Left kidney (tissue), 1 donor: Measurements from ENCODE around the gene DENND6B. TPM values are rescaled to one million over a fixed set of nuclear protein-coding genes. Genes with fewer than 3 reads are reported as not detected.

ENCODE experiments used
- polyA plus RNA-seq: library from polyadenylated mRNA; unstranded; fragments of 120-200 nt; gene quantifications from one replicate; pipeline ENCODE4 v1.2.1, GENCODE V29; 2013; ENCODE audit not compliant: insufficient read length

Gene DENND6B
- polyA plus RNA-seq, 1 donor: 13.9 TPM

Other genes starting within 250 kb of the DENND6B start
- 0.88 TPM for gene MLC1, start 241.6 kb downstream of the DENND6B start, polyA plus RNA-seq
- 1.2 TPM for gene MOV10L1, start 237.0 kb downstream of the DENND6B start, polyA plus RNA-seq
- gene PANX2, start 156.3 kb downstream of the DENND6B start, polyA plus RNA-seq: 1.3 TPM
- gene TRABD, start 141.1 kb downstream of the DENND6B start, polyA plus RNA-seq: 20.7 TPM
- 20.6 TPM for gene SELENOO, start 126.0 kb downstream of the DENND6B start, polyA plus RNA-seq
- 39.5 TPM for gene TUBGCP6, start 82.0 kb downstream of the DENND6B start, polyA plus RNA-seq
- 21.7 TPM for gene HDAC10, start 75.7 kb downstream of the DENND6B start, polyA plus RNA-seq
- gene MAPK12, start 65.3 kb downstream of the DENND6B start, polyA plus RNA-seq: 10.5 TPM
- 7.1 TPM for gene MAPK11, start 56.6 kb downstream of the DENND6B start, polyA plus RNA-seq
- 191 TPM for gene PLXNB2, start 19.4 kb downstream of the DENND6B start, polyA plus RNA-seq
- 43.0 TPM for gene PPP6R2, start 16.3 kb upstream of the DENND6B start, polyA plus RNA-seq
- 30.6 TPM for gene SBF1, start 148.0 kb upstream of the DENND6B start, polyA plus RNA-seq
- 4.8 TPM for gene ADM2, start 154.5 kb upstream of the DENND6B start, polyA plus RNA-seq
- 6.1 TPM for gene MIOX, start 159.8 kb upstream of the DENND6B start, polyA plus RNA-seq
- gene LMF2, start 180.7 kb upstream of the DENND6B start, polyA plus RNA-seq: 36.1 TPM
- 44.1 TPM for gene NCAPH2, start 181.2 kb upstream of the DENND6B start, polyA plus RNA-seq
- 1.5 TPM for gene SCO2, start 198.6 kb upstream of the DENND6B start, polyA plus RNA-seq
- gene TYMP, start 203.0 kb upstream of the DENND6B start, polyA plus RNA-seq: 1.0 TPM
- gene KLHDC7B, start 218.9 kb upstream of the DENND6B start, polyA plus RNA-seq: 0.10 TPM
- not detected for gene SYCE3, start 235.9 kb upstream of the DENND6B start, polyA plus RNA-seq